A549 (cell line): ENCODE measurements around the gene CTRB2.

ENCODE experiments used
- CBX8 ChIP-seq: fragments of 200-600 bp; sonication (generic); IDR thresholded peaks from 2 replicates; pipeline ENCODE4 v1.6.1; 2016
- EHMT2 ChIP-seq: fragments of 200-600 bp; sonication (generic); IDR thresholded peaks from 2 replicates; pipeline ENCODE4 v1.6.1; 2016; ENCODE audit warnings: antibody characterized with exemption, low read depth, mild to moderate bottlenecking, moderate library complexity
- EP300 ChIP-seq, 2 experiments: fragments of >200 bp; sonication (Bioruptor Twin); formaldehyde crosslinking; IDR thresholded peaks; 2 replicates in 1 of 2; 3 replicates in 1 of 2; pipeline ENCODE4 v1.6.1; 2016 to 2017
- GATA3 ChIP-seq: IDR thresholded peaks from 2 replicates; pipeline ENCODE4 v1.6.1; 2012; ENCODE audit warnings: borderline replicate concordance
- PBX3 ChIP-seq: IDR thresholded peaks from 2 replicates; pipeline ENCODE4 v1.6.1; 2012
- POLR2A ChIP-seq: IDR thresholded peaks from 2 replicates; pipeline ENCODE4 v1.6.1; 2012; ENCODE audit warnings: mild to moderate bottlenecking, low read length
- POLR2AphosphoS2 ChIP-seq: conservative IDR thresholded peaks from 2 replicates; pipeline ENCODE4 v1.6.1; 2012; ENCODE audit warnings: low read length, improper control_type of control experiment, inconsistent platforms
- RAD21 ChIP-seq, 2 experiments: fragments of >200 bp in 1 of 2; sonication (Bioruptor Twin) in 1 of 2; formaldehyde crosslinking in 1 of 2; IDR thresholded peaks in 1 of 2; conservative IDR thresholded peaks in 1 of 2; 2 replicates in 1 of 2; 3 replicates in 1 of 2; pipeline ENCODE4 v1.6.1; 2012 to 2018; ENCODE audit warnings: inconsistent platforms in 1 of 2
- REST ChIP-seq: fragments of 200-600 bp; sonication (generic); IDR thresholded peaks from 2 replicates; pipeline ENCODE4 v1.6.1; 2016; ENCODE audit warnings: antibody characterized with exemption, mild to moderate bottlenecking, moderate library complexity
- ZNF302 ChIP-seq: fragments of 250-450 bp; sonication (Bioruptor Pico); IDR thresholded peaks from 2 replicates; pipeline ENCODE4 v1.9.0; 2021; ENCODE audit warnings: inconsistent platforms, mild to moderate bottlenecking, moderate library complexity
- TF ChIP-seq, protein P1 (sequence below): fragments of >200 bp; sonication (Bioruptor Twin); formaldehyde crosslinking; IDR thresholded peaks from 3 replicates; pipeline ENCODE4 v1.5.1; 2016
- TF ChIP-seq, protein P2 (sequence below): fragments of 450-650 bp; IDR thresholded peaks from 2 replicates; pipeline ENCODE4 v1.6.1; 2014; ENCODE audit warnings: antibody characterized with exemption
- TF ChIP-seq, protein P3 (sequence below): fragments of 150-350 bp; IDR thresholded peaks from 2 replicates; pipeline ENCODE4 v1.6.1; 2014; ENCODE audit warnings: low read depth, mild to moderate bottlenecking, low read length

GRCh38 chr16:75252946-75253911 lies 46.3 kb upstream of the CTRB2 start:
- TF ChIP-seq POLR2A: no peak
- TF ChIP-seq GATA3: no peak
- no peak for TF ChIP-seq EHMT2
- TF ChIP-seq, protein P1, sequence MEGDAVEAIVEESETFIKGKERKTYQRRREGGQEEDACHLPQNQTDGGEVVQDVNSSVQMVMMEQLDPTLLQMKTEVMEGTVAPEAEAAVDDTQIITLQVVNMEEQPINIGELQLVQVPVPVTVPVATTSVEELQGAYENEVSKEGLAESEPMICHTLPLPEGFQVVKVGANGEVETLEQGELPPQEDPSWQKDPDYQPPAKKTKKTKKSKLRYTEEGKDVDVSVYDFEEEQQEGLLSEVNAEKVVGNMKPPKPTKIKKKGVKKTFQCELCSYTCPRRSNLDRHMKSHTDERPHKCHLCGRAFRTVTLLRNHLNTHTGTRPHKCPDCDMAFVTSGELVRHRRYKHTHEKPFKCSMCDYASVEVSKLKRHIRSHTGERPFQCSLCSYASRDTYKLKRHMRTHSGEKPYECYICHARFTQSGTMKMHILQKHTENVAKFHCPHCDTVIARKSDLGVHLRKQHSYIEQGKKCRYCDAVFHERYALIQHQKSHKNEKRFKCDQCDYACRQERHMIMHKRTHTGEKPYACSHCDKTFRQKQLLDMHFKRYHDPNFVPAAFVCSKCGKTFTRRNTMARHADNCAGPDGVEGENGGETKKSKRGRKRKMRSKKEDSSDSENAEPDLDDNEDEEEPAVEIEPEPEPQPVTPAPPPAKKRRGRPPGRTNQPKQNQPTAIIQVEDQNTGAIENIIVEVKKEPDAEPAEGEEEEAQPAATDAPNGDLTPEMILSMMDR: no peak
- TF ChIP-seq, protein P2, sequence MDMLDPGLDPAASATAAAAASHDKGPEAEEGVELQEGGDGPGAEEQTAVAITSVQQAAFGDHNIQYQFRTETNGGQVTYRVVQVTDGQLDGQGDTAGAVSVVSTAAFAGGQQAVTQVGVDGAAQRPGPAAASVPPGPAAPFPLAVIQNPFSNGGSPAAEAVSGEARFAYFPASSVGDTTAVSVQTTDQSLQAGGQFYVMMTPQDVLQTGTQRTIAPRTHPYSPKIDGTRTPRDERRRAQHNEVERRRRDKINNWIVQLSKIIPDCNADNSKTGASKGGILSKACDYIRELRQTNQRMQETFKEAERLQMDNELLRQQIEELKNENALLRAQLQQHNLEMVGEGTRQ: no peak
- TF ChIP-seq POLR2AphosphoS2: no peak
- TF ChIP-seq REST: no peak
- TF ChIP-seq EP300 (IDR thresholded peaks at IDR 0.05): no peak
- TF ChIP-seq CBX8: no peak
- TF ChIP-seq, protein P3, sequence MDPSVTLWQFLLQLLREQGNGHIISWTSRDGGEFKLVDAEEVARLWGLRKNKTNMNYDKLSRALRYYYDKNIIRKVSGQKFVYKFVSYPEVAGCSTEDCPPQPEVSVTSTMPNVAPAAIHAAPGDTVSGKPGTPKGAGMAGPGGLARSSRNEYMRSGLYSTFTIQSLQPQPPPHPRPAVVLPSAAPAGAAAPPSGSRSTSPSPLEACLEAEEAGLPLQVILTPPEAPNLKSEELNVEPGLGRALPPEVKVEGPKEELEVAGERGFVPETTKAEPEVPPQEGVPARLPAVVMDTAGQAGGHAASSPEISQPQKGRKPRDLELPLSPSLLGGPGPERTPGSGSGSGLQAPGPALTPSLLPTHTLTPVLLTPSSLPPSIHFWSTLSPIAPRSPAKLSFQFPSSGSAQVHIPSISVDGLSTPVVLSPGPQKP: no peak
- no peak for TF ChIP-seq ZNF302
- no peak for TF ChIP-seq RAD21 (conservative IDR thresholded peaks at IDR 0.05 in 1 of 2, IDR thresholded peaks at IDR 0.05 in 1 of 2)
- no peak for TF ChIP-seq PBX3
